GM18507 (cell line): Measurements from ENCODE around the gene CDX2.

Experiments
- DNase-seq: peaks from one replicate; pipeline ENCODE4 v3.0.0; 2011; ENCODE audit warnings: low read depth; ENCODE audit not compliant: insufficient read length; ENCODE audit errors: extremely low spot score
- FAIRE-seq: peaks from 2 replicates; lab custom pipeline; 2011; peaks lifted over from hg19 to GRCh38; lab: Jason Lieb, UNC

The CDX2 gene

DNA sequence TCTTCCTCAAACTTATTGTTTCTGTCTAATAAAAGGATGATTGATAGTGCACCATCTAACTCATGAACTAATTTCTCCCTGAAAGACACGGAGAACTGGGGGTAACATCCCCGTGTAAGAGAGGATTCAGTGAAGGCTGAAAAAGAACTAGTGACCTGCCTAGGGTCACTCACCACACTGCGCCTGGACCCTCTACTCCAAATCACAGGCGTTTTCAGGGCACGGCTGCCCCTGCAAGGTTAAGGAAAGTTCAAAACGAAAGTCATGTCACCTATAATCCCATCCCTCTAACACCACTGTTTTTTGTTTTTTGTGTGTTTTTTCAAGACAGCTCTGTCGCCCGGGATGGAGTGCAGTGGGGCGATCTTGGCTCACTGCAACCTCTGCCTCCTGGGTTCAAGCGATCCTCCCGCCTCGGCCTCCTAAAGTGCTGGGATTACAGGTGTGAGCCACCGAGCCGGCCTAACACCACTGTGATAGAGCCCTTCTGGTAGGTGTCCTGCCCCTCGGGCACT is 10.7 kb upstream of the CDX2 start:
- DNase-seq (no peak), FAIRE-seq (no peak)

DNA sequence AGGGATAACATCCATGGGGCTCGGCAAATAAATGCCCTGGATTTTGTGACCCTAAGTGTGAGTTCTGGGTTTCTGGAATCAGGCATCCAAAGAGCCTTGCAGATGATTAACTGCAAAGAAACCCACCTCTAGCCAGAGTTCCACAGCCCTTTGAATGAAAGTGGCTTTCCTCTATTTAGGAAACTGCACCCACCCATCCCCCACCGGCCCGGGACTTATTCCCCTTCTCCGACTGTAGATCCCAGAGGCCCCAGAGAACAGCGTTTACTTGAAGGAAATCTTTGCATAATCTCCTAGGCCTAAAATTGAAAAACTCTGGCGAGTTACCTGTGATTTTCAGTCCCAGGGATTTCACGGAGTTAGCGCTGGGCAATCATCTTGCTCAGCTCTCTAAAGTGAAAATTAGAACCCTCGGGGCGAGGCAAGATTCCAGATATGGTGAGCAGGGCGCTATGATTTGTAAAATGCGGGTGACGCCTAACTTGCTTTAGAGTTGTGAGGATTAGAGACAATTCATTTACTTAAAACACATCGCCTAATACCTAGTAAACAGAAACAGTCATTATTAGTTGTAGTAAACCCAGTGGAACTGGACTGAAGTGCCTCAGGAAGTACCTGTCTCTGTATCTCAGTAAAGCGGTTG is 10.0 kb upstream of the CDX2 start:
- DNase-seq (no peak), FAIRE-seq (no peak)

DNA sequence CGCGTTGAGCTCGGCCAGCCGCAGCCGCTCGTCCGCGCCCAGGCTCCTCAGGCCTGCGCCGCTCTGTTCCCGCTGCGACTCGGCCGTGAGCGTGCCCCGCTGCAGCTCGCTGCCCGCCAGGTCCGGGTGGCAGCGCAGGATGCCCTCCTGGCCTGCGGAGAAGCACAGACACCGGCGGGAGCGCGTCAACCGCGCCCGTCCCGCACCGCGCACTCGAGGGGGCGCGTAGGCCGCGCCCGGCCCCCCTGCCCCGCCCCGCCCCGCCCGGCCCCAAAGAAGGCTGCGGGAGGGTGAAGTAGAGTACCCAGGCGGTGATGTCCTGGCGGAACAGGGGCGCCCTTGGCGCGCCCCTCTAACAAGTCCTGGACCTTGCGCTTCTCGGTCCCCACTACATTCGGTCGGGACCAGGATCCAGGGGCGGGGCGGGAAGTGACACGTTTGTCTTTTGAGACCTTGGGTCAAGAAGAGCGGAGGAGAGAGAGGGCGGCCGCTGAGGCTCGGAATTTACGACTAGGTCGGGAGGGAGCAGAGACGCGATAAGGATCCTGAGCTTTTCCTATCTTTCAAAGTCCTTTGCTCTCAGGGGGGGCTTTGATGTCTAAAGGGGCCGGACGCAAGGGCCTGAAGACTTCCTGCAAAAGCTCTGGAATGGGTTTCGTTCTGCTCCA is 9.3 kb upstream of the CDX2 start:
- DNase-seq (no peak), FAIRE-seq (no peak)

DNA sequence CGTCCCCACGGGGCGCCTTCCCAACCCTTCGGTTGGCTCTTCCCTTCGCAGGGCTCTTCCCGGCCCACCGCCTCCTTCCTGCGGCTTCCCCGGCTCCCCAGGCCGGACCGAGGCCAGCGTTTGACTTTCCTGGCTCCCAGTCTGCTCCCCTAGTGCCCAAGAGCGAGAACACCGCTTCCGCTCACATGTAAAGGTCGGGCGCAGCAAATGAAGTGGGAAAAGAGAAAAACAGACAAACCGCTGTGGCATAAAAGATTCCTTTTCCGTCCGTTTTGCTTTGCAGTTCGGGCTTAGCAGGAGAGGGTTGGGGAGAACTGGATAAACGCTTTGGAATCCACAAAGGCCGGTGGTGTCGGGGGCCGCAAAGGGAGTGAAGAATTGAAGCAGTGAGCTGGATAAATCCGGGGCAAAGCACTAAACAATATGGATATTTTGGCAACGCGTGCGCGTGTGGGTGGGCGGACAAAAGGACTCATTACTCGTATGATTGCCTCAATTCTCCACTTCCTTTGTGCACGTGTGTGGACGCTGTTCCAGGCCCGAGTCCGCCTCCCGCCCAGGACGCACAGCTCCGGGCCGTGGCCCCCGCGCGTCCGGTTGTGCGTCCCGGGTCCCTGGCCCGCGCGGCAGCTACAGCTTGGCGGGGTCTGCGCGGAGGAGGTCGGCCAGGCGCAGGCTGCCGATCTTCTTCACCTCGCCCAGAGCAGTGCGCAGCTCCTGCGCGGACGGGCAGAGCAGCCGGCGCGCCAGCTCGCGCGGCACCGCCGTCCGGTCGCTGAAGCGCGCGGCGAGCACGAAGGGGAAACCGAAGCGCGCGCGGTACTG is 8.6 kb upstream of the CDX2 start:
- DNase-seq (no peak), FAIRE-seq (no peak)

DNA sequence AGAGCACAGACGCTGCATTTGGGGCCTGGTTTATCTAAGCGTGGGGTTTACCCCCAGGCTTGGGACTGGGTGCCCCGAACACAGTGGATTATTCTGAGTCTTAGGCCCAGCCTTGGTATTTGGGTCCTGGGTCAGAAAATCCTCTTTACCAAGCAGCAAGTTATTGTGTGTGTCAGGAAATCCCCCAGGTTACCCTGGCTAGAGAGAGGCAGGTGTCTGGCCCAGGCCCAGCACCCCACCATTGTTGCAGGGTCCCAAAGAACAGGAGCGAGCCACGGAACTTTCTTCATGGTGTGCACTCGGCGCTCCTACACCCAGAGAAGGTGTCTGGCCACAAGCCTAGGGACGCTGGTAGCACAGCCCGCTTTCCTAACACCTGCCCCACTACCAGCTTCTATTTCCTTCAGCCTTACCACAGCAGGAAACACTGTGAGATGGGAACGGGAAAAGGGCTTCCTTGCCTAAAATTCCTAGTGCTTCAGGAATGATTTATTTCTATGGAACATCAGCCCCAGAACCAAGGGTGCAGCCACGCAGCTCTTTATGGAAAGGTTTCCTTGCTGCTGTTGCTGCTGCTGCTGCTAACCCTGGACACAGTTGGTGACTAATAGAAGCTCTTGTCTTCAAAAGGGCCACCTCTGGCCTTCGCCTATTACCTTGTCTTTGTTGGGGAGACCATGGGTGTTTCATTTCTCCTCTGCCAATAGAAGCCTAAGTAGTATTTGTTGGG is 7.4 kb upstream of the CDX2 start:
- FAIRE-seq (no peak), DNase-seq (no peak)

DNA sequence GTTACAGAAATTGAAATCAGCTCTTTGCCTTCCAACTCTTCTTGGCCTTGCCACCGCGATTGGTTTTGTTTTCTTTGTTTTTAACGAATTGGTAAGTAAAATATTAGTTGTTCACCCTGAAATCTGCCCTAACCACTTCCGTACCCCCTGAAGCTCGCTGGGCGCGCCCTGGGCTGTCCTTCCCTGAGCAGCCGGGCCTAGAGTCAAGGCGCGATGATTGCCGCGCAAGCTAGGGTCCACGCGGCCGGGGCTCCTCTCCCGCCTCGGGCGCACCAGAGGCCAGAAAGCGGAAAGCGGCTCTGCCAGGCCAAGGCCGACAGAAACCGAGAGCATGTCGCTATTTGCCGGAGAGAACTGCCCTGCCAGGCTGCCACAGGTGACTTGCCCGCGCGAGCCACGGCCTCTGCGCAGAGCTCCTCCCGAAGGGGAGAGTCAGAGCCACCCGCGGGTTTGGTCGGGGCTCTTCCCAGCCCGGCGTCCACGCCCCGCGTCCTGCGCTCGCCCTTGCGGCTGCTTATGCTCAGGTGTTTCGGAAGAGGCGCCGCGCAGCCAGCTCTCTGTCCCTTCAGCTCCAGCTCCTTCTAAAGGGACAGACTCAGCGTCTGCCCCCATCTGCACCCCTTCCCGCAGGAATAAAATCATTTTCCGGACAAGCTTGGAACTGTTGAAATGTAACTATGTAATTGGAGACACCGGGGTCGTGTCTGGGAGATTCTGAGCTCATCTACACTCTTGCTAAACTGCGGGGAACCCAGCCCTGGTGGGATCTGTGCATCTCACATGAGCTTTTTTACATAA is 6.6 kb upstream of the CDX2 start:
- DNase-seq, result no peak
- FAIRE-seq, result no peak

DNA sequence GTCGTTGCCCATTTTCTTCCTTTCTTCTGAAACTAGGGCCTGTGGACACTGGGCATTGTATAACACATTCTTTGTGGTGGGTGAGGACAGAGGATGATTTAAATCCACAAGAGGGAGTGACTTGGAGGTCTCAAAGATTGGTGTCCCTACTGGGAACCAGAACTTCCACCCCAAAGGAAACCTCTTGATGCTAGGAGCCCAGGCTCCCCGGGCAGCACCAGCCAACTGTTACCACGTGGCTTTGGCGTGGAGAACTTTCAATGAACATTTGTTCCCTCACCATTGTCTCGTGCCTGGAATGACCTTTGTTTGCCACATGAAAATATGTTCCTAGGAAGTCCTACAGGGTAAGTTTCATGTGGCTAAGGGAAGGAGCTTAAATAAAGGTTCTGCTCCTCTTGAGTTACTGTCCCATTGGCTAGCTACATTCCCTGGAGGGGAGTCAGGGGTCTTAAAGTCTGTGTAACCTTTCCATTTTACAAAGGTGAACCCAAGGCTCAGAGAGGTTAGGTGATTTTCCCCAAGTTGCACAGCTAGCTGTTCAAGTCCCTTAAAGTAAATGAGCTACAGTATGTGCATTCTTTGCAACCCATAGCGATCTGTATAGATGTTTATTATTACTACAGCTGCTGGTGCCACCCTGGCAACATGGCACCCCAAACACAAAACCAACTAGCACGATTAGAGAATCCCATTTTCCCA is 5.0 kb upstream of the CDX2 start:
- DNase-seq (no peak), FAIRE-seq (no peak)

DNA sequence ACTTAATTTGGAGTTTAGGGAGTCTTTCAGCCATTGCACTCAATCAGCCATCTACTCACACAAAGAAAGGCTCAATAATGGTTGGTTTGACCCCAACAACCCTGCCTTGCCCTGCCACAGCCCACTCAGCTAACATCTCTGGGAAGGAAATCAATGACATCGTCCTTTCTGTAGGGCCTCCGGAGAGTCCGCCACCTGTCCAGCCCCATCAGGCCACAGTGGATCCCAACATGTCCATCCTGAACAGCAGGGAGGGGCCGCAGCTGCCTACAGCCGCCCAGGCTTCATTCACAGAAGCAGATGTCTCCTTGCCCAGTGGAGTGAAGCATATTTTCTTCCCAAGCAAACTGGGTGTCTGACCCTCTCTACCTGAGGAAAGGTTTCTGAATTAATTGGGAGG is 4.2 kb upstream of the CDX2 start:
- FAIRE-seq (no peak), DNase-seq (no peak)

DNA sequence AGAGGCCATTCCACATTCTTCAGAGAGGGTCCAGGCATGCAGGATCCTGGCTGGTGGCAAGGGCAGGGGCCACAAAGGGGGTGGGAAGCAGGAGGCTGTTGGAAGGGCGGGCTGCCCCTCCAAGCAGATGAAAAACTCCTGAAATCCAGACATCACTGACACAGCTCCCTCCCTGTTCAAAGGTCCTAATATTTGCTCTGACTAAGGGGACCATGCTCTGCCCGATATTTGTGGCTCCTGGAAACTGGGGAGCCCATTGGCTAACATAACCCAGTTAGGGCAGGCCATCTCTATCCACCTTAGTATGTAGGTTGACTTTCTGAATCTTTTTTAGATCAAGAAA is 3.3 kb upstream of the CDX2 start:
- FAIRE-seq, result no peak
- no peak for DNase-seq

DNA sequence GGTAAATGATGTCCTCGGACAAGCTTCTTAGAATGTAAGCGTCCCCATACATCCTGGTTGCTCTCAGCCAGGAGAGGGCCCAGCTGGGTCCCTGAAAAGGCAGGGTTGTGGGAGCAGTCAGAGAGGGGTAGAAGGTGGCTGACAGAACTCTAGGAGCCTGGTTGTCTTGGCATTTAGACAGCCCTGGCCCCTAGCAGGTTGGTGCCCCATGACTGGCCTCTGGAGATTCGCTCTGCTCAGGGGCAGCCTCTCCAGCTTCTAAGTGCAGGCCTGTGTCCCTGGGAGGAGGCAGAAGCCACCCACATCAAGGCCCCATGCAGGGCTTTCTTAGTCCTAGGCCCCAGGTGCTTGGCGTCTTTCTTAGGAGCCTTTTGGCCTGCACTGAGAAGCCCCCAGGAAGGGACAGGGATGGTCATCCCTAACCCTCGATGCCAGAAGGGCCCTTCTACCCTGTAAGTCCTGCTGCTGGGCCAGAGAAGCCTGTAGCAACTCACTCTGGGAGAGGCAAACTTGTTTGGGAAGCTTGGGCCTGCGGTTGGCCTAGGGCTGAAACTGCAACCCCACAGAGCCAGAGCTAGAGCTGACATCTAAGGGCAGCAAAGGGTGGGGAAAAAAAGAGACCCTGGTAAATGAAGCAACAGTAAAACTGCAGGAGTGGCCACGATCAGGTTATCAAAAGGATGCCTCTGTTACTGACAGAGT is 2.8 kb upstream of the CDX2 start:
- no peak for FAIRE-seq
- no peak for DNase-seq

DNA sequence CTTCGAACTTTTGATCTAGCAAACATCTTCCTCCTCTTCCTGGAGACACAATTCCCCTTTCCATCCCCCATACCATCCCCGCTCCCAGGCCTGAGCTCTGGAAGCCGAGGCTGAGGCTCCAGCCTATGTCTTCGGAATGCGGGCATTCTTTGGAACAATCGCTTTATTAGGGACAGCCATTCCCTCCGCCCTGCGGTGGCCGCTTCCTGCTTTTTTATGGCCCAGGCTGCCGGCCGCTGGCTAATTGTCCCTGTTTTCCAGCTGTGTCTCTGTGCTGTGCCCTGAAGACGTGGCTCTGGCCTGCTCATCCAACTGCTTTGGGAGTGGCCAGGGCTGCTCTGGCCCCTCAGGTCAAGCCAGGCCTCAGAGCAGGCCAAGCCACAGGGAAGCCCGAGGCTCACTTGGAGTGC is 2.1 kb upstream of the CDX2 start:
- FAIRE-seq (no peak), DNase-seq (no peak)

DNA sequence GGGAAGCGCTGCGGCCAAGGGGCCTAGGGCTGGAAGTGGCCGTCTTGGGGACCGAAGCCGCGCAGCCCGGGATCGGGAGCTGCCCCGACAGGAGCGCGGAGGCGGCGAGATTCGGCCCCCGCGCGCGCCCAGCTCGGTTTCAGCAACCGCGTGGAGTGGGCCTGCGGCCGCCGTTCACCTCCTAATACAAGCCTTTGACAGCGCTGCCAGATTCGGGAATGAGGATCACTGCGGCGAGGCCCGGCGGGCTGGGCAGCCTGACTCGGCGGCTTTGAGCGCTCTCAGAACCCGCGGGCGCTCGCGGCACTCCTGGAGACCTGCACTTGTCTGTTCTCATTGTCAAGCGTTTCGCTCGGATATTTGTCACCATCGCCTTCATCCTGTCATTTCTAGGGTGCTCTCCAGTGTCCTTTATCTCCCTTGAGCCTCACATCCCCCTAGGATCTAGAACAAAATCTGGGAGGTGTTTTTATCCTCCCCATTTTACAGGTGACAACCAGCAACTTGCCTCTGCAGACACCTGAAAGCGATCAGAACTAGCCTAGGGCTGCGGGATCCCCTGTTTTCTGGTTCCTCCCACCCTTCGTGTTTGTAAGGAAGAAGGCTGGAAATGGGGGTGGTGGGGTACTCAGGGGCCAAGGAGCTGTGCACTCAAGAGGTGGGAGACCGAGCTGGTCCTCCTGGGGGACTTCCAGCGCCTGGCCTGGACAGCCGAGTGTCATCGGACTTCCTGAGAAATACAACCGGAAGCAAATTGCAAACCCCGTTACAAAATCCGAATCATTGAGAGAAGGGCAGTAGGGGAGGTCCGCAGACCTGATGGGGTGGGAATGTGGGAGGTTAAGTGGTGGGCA is 1.5 kb upstream of the CDX2 start:
- FAIRE-seq, result no peak
- DNase-seq, result no peak

DNA sequence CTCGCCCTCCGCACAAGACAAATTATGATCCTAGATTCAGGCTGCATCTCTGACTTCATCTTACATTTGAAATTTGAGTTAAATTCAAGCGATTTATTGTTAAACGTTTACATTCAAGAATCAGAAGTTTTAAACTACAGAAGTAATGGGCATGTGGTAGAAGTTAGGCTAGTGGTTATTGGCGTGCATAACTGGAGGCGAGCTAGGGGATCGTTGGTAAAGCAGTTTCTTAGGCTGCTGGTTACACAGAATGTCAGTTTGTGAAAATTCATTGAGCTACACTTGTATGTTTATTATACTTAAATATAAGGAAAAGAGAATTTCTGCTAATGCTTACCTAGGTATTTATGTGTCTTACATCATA is 733 bp upstream of the CDX2 start:
- no peak for DNase-seq
- no peak for FAIRE-seq

DNA sequence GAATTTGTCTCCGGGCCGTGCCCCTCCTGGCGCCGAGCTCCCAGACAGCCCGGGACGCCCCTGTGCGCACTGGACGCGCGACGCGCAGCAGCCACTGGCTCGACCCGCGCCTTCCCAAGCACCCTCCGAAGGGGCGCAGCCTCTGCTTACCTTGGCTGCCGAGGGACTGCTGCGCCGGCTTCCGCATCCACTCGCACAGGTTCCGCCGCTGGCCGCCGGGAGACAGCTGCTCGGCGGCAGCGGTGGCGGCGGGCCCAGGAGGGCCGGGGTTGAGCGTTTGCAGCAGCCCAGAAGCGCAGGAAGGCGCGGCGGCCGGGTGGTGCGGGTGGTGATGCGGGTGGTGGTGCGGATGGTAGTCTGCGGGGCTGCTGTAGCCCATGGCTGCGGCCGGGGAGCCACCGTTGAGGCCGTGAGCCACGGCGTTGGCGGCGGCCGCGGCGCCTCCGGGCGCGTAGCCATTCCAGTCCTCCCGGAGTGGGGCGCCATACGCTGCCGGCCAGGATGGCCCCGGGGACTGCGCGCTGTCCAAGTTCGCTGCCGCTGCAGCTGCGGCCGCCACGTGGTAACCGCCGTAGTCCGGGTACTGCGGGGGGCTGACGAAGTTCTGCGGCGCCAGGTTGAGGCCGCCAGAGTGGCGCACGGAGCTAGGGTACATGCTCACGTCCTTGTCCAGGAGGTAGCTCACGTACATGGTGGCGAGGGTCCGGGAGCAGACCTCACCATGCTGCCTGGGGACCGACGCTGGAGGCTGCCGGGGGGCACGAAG is 616 bp downstream of the CDX2 start:
- FAIRE-seq (no peak), DNase-seq (no peak)

DNA sequence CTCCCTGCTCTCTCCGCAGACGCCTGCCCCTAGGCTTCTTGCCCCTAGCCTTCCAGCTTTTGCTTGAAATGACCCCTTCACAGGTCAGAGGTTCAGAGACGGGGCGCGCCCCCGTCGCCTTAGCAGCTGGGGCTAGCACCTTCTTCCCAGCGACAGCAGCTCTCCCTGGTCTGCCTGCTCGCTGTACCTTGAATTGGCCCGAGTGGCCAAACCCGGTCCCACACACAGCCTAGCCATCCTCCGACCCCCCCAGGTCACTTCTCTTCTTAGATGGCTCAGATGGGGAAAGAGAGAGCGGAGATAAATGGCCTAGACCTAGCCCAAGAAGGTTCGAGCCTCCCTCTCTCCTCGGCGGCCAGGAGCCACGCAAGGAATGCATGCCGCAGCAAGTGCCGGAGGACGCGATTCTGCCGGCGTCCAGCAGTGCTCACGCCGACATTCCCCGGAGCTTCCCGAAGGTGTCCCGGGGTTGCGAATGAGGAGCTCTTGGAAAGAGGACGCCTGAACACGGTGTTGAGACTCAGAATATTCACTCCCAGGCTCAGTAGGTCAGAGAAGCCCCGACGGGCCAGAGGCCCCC is 1.3 kb downstream of the CDX2 start:
- DNase-seq (no peak), FAIRE-seq (no peak)

DNA sequence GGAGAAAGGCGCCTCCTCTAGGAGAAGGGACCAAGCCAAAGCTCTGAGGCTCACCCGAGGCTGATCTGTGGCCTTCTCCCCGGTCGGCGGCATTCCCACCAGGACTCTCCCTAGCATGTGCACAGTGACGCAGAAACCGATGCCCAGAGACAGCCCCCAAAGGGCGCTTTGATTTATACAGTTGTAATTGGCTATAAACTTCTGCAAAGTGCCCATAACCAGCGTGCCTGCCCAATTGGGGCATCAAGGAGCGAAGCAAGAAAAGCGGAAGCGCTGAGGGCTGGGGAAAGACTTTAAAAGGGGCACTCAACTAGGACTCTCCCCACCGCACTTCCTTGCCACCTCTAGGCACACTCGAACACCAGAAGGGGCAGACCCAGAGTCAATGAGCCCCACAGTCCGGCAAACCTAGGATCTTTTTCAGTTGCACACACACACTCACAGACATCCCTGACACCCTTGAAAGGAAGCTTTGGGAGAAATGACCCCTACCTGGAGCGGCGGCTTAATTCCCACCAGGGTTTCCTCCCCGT is 1.8 kb downstream of the CDX2 start:
- FAIRE-seq (no peak), DNase-seq (no peak)
